ENCODE measurements around the gene CLEC1B. TPM values are rescaled to one million over a fixed set of nuclear protein-coding genes. Genes with fewer than 3 reads are reported as not detected.

CLEC1B gene
- total RNA-seq (0.20 and 0.36 TPM in 2 replicates), polyA plus RNA-seq (0.55 and 2.4 TPM in 2 replicates)

DNA sequence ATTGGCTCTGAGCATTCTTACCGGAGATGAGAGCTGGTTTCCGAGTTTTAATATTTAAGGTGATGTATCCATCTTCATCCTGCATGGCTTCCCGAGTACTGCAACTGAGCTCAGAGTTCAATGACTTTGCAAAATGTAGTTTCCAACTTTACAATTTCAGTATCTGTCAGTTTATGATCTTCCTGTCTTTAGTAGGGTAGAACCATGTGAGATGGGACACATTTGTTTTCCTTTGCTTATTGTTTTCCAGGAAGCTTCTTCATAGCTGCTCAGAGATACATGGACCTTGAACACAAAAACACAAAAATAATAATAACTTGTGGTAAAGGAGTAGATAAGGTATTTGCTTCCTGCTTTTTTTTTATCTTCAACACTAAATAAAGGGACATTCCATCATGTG is at the start of gene CLEC1B:
Gene CLEC1B, minus strand, starts transcription at position 106 of the 400 bp plus-strand sequence. Its CDS starts 21 bp downstream, at position 85.
- H3K9me3 ChIP-seq (ENCODE audit: low read depth) = no peaks in the 10 kb centered on the region
- H3K4me3 ChIP-seq = no peak within 1 kb of the TSS
- no peak for DNase-seq (ENCODE audit: low spot score)
- no peaks in the 10 kb centered on the region for H3K79me2 ChIP-seq
- H3K27me3 ChIP-seq = no peaks in the 10 kb centered on the region
- H3K4me2 ChIP-seq = no peak within 1 kb of the TSS
- no peaks in the 10 kb centered on the region for H4K20me1 ChIP-seq (ENCODE audit: insufficient read depth, poor library complexity, severe bottlenecking)
- no peaks in the 10 kb centered on the region for H3K36me3 ChIP-seq (replicated peaks; ENCODE audit: insufficient read depth, low read depth)
- no peaks in the 10 kb centered on the region for H3K9me2 ChIP-seq (replicated peaks; ENCODE audit: insufficient read depth)
- no peak within 1 kb of the TSS for H2AFZ ChIP-seq
- H3K4me1 ChIP-seq (ENCODE audit: insufficient read depth) = no peaks in the 10 kb centered on the region
- WGBS (ENCODE audit: low lambda C conversion rate, missing lambda C conversion rate) = 92% methylated on average over 3 of the region's 3 CpGs
- no peak within 1 kb of the TSS for H3K27ac ChIP-seq
- TF ChIP-seq EZH2phosphoT487 (IDR thresholded peaks at IDR 0.05; ENCODE audit: low read depth, severe bottlenecking, unreplicated experiment) (no peak), EZH2 (IDR thresholded peaks at IDR 0.05; ENCODE audit: borderline replicate concordance) (no peak), CTCF (IDR thresholded peaks at IDR 0.05; ENCODE audit: poor library complexity) (no peak)

DNA sequence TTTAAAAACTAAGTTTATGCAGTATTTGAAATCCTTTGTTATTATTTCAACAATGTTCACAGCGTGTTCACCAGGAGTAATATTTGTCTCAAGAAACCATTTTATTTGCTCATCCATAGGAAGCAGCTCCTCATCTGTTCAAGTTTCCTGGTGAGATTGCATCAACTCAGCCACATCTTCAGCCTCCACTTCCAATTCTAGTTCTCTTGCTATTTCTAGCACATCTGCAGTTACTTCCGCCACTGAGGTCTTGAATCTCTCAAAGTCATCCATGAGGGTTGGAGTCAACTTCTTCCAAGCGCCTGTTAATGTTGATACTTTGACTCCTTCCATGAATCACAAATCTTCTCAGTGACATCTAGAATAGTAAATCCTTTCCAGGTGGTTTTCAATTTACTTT is 49.6 kb upstream of the CLEC1B start:
- DNase-seq (ENCODE audit: low spot score) = no peak
- H3K9me3 ChIP-seq (ENCODE audit: low read depth) = no peaks in the 10 kb centered on the region
- TF ChIP-seq EZH2phosphoT487 (IDR thresholded peaks at IDR 0.05; ENCODE audit: low read depth, severe bottlenecking, unreplicated experiment) (no peak), EZH2 (IDR thresholded peaks at IDR 0.05; ENCODE audit: borderline replicate concordance) (no peak), CTCF (IDR thresholded peaks at IDR 0.05; ENCODE audit: poor library complexity) (no peak)
- no peak overlapping the region for H3K4me2 ChIP-seq
- WGBS (ENCODE audit: low lambda C conversion rate, missing lambda C conversion rate) = 95% methylated on average over 3 of the region's 3 CpGs
- no peak overlapping the region for H3K4me3 ChIP-seq
- H3K79me2 ChIP-seq = no peaks in the 10 kb centered on the region
- no peaks in the 10 kb centered on the region for H3K27me3 ChIP-seq
- no peaks in the 10 kb centered on the region for H3K36me3 ChIP-seq (replicated peaks; ENCODE audit: insufficient read depth, low read depth)
- H3K9me2 ChIP-seq (replicated peaks; ENCODE audit: insufficient read depth) = no peaks in the 10 kb centered on the region
- H4K20me1 ChIP-seq (ENCODE audit: insufficient read depth, poor library complexity, severe bottlenecking) = no peaks in the 10 kb centered on the region
- H2AFZ ChIP-seq = no peak overlapping the region
- no peak overlapping the region for H3K27ac ChIP-seq
- H3K4me1 ChIP-seq (ENCODE audit: insufficient read depth) = no peaks in the 10 kb centered on the region

DNA sequence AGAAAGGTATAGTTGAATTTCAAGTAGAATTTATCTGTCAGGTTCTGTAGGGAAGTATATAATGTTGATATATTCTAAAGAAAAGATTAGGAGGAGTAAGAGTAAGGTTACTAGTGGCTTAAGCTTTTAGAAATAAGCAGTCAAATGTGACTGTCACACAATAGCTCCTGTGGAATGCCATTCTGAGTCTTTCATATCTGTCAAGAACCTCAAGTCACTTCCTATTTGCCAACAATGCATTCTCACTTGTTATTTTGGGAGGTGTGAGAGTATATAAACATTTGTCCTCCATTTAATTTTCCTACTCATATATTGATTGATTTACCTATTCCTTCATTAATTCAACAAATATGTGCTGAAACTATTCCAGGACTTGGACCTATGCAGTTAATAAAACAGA is 43.2 kb upstream of the CLEC1B start:
- TF ChIP-seq EZH2phosphoT487 (IDR thresholded peaks at IDR 0.05; ENCODE audit: low read depth, severe bottlenecking, unreplicated experiment) (no peak), CTCF (IDR thresholded peaks at IDR 0.05; ENCODE audit: poor library complexity) (no peak), EZH2 (IDR thresholded peaks at IDR 0.05; ENCODE audit: borderline replicate concordance) (no peak)
- DNase-seq (ENCODE audit: low spot score) = no peak

More for the DNA sequence above, 43.2 kb upstream of the CLEC1B start:
- Histone ChIP-seq H3K9me3 (ENCODE audit: low read depth) (no peaks in the 10 kb centered on the region), H4K20me1 (ENCODE audit: insufficient read depth, poor library complexity, severe bottlenecking) (no peaks in the 10 kb centered on the region), H3K4me1 (ENCODE audit: insufficient read depth) (no peaks in the 10 kb centered on the region), H3K9me2 (replicated peaks; ENCODE audit: insufficient read depth) (no peaks in the 10 kb centered on the region), H3K27me3 (no peaks in the 10 kb centered on the region), H3K36me3 (replicated peaks; ENCODE audit: insufficient read depth, low read depth) (no peaks in the 10 kb centered on the region), H2AFZ (no peak overlapping the region), H3K27ac (no peak overlapping the region), H3K79me2 (no peaks in the 10 kb centered on the region), H3K4me2 (no peak overlapping the region), H3K4me3 (no peak overlapping the region)
